Subcutaneous adipose tissue (tissue), 4 donors: ENCODE measurements around the gene PXDC1. TPM values are rescaled to one million over a fixed set of nuclear protein-coding genes. Genes with fewer than 3 reads are reported as not detected.

Experiments used
- total RNA-seq, 4 donors: library from RNA; depleted of rRNA; stranded (reverse); fragments of >200 nt; gene quantifications; one replicate each; pipeline ENCODE4 v1.1.0, GENCODE V29; 2016
- TF ChIP-seq, protein P1 (sequence below): fragments of 450-650 bp; IDR thresholded peaks from one replicate; pipeline ENCODE4 v1.5.1; 2016; ENCODE audit warnings: low read depth, mild to moderate bottlenecking, control low read depth, antibody characterized with exemption, moderate library complexity

PXDC1 gene
- total RNA-seq, 4 donors from 2014 or later, result 84.6 to 138 (median 121) TPM

DNA sequence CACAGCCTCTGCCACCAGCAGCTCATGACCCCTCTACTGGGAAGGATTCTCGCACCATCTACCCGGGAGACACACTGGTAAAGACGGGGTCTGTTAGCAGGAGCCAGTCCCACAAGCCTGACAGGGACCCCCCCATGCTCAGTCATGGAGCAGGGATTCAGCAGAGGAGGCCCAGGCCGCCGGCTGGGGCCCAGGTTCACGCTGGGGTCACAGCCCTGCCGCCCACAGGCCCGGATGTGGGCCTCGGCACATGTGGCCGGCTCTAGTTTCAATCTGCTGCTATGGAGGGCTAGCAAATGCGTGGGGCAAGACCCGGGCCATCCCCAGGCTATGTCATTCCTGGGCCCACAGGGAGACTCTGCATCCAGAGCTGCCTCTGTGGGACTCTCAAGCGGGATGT, 25.1 kb downstream of the PXDC1 start:
- TF ChIP-seq, protein P1, sequence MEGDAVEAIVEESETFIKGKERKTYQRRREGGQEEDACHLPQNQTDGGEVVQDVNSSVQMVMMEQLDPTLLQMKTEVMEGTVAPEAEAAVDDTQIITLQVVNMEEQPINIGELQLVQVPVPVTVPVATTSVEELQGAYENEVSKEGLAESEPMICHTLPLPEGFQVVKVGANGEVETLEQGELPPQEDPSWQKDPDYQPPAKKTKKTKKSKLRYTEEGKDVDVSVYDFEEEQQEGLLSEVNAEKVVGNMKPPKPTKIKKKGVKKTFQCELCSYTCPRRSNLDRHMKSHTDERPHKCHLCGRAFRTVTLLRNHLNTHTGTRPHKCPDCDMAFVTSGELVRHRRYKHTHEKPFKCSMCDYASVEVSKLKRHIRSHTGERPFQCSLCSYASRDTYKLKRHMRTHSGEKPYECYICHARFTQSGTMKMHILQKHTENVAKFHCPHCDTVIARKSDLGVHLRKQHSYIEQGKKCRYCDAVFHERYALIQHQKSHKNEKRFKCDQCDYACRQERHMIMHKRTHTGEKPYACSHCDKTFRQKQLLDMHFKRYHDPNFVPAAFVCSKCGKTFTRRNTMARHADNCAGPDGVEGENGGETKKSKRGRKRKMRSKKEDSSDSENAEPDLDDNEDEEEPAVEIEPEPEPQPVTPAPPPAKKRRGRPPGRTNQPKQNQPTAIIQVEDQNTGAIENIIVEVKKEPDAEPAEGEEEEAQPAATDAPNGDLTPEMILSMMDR, result no peak

DNA sequence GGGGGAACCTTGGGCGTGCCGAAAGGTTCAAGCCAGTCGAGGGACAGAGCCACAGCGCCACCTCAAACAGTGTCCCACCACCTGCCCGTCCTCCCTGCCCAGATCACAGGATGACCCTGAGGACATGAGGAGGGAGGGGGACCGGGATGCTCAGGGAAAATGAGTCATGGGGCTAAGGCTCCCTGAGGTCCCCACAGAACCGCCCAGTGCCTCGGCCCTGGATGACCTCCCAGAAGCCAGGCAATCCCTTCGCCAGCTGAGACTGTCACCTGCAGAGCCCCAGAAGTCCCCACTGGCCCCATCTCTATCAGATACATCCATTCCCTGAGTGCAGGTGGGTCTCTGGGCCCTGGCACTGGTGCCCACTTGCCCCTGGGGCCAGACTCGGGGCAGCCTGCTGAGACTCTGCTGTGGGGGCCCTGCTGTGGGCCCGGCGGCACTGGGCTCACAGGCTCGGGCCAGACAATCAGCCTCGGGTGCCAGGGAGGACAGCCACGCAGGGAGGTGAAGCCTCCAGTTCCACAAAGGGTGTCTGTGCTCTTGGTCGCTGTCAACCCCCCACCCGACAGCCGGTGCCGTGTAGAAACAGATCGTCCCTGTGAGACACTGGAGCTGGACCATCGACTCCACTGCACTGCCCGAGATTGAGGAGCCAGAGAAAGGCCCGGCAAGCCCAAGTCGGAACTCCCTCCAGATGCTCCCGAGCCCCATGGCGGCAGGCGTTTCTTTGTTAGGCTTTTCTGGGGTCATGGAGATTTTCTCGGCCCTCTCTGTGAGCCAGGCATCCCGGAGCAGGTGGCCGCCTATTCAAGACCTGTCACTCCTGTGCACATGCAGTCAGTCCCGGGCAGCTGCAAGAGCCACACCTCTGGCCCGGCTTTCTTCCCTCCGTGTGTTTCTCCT, 26.1 kb downstream of the PXDC1 start:
- TF ChIP-seq, protein P1, result no peak

DNA sequence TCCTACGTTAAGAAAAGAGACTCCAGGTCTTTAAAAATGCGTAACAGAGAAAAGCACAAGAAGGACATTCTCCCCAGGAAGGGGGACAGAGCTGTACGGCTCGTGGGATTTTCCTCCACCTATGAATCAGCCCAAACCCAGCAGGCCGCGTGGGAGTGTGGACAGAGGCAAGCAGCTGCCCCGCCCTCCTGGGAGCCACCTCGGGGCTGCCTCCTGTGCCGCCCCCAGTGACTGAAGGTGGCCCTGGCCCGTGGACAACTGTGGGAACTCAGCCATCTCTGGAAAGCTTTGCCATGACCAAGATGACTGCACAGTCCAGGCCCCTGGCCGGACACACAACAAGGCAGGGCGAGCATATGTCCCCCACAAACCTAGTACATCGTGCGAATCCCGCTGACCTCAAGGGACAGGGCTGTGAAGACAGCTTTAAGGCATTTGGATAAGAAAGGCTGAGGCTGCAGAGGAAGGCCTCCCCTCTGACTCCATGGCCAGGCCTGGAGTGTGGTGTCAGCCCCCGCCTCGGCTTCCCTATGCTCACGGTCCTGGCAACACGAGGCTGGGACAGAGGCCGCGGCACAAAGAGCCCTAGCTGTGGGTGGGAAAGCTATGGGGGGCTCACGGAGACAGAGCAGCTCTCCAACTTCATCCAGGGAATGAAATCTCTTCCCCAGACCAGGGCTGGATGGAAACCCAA, 26.9 kb downstream of the PXDC1 start:
- TF ChIP-seq, protein P1, result no peak

DNA sequence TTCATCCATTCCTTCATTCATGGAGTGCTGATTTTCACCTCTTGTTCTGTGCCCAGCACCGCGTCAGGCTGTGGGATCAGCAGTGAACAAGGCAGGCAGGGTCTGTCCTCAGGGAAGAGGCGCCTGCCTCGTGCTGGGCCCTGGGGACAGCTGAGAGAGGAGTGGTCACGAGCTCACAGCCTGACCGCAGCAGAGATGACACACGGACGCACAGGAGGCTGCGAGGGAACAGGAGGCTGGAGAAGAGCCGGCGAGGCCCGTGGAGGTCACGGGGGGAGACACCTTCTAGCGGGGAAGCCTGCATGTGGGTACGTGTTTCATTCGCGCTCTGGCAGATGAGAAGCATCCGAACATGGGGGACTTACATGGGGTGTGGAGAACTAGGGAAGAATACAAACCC, 27.5 kb downstream of the PXDC1 start:
- TF ChIP-seq, protein P1, result no peak

DNA sequence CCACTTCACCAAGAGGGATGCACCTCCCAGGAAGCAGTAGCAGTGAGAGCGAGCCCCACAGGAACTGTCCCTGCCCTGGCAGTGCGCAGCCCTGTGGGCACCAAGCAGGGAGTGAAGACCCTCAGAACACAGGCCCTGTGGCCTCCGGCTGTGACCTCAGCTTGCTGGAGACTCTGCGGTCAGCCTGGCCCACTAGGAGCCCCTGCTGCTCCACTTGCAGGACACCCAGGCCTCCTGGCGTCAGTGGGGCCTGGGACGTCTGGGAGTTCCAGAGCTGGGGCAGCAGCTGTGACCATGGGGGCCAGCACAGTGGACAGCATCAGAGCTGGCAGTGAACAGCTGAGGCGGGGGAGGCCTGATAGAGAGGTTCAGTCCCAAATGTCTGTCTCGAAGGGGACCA, 28.3 kb downstream of the PXDC1 start:
- TF ChIP-seq, protein P1, result no peak

DNA sequence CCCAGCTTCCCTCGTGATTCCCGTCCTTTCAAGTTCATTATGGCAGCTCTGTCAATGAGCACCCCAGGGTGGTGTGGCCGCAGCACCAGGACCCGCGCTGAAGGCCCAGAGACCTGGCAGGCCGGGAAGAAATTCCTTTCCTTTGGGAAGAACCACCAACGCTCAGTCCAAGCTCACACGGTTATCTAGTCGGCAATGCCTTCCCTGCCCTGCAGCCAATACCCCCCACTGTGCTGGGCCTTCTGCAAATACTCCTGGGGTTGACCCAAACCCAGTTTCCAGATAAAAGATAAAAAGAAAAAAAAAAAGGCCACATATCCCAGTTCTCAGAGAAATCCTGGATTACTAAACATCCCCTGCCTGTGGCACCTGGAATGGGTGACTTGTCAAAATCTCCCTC, 28.7 kb downstream of the PXDC1 start:
- TF ChIP-seq, protein P1, result no peak

DNA sequence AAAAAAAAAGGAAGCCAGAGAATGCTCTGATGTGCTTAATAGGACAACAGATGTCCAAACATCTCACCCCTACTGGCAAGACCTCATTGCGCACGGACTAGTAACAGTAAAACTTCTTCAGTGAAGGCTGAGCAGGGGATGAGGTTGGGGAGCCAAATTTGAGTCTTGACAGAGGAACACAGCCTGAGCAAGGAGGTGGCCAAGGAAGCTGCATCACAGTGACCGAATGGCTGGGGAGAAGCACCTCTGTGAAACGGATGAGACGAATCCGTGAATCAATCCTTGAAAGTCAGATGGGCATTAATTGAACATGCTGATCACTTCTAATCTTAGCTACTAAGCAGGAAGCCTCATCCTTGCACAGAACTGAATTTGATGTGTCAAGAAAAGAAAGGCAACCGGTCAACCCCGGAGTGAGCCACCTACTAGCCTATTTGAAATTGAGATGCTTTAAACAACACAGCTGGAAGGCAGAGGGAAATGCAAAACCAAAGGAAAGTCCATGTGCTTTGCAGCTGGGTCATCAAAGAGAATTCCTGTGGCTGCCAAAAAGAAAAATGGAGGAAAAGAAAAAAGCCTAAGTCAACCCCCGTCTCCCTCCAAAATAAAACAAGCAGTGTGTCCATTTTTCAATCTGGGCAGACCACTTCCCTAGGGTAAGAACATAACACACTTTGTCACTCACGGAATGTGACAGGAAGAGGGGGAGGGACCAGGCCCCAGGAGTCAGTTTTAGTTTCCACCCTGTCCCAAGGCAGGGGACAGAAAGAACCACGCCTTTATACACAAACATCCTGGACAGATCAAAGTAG, 29.5 kb downstream of the PXDC1 start:
- TF ChIP-seq, protein P1, result no peak
